ENCODE results near the gene ARHGEF28. TPM values are rescaled to one million over a fixed set of nuclear protein-coding genes. Genes with fewer than 3 reads are reported as not detected.

The ARHGEF28 gene
- total RNA-seq, 1 experiment from 2014 or later, result 1.7 TPM

DNA sequence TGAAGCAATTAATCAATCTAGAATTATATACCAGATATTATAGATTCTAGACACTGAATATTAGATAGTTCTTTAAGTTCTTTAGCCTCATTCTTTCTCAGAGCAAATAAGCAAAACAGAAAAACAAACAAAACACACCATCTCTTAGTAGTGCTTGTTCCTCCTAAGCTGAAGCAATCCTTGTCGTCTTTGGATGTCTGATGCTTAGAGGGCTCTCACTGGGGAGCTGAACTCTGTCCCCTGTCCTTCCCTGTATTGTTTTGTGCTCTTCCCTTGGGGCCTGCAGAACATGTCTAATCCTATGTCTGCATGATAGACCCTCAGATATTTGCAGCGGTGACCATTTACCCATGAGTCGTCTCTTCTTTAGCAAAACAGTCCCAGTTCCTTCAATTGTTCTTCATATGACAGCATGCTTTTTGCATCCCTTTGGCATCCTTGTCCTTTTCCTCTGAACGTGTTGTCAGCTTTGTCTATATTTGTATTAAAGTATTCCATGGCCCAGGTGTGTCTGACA is 114.3 kb downstream of the ARHGEF28 start:
- DNase-seq (ENCODE audit: low spot score), result no peak

DNA sequence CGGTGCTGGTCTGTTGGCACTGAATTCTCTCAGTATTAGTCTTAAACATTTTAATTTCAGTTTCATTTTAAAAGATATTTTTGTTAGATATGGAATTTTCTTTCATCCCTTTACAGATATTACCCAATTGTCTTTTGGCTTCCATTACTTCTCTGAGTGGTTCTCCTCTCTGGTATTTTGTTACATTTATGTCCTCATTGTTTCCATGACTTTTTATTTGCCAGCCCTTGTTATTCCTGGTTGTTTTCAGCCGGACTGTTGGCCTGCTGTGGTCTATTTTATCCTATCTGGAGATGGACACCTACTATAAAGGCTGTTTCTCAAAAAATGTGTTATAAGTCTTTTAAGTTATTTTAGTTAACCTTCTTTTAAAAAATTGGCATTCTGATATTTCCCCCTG is 117.2 kb downstream of the ARHGEF28 start:
- DNase-seq (ENCODE audit: low spot score), result no peak

DNA sequence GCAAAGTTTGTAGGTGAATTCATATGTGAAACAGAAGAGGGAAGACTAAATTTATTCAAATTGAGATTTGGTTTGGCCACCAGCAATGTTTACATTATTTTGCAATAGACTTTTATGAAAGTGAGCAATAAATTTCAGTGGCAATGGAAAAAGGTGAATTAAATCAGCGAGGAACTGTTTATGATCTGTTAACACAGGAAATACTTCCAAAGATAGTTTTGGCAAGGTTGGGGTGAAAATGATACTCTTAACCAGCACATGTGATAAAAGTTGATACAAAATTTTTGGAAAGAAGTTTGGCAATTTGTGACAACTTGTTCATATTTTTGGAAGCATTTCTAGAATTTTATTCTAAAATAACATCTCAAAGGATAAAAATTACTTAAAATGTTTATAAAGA is 119.8 kb downstream of the ARHGEF28 start:
- no peak for DNase-seq (ENCODE audit: low spot score)

DNA sequence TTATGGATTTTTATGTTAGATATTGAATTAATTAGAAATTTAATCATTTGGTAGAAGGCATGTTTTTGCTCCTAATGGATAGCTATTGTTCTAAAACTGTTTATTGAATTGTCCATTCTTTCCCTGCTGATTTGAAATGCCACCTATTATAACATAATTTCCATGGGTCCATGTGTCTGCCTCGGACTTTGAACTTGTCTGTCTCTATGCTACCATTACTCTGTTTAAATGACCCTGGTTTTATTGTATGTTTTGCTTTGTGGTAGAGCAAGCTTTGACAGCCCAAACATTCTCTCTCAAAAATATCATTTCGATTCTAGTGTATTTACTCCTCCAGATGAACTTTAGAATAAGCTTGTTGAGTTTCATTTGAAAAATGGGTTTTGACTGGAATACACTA is 120.6 kb downstream of the ARHGEF28 start:
- no peak for DNase-seq (ENCODE audit: low spot score)

DNA sequence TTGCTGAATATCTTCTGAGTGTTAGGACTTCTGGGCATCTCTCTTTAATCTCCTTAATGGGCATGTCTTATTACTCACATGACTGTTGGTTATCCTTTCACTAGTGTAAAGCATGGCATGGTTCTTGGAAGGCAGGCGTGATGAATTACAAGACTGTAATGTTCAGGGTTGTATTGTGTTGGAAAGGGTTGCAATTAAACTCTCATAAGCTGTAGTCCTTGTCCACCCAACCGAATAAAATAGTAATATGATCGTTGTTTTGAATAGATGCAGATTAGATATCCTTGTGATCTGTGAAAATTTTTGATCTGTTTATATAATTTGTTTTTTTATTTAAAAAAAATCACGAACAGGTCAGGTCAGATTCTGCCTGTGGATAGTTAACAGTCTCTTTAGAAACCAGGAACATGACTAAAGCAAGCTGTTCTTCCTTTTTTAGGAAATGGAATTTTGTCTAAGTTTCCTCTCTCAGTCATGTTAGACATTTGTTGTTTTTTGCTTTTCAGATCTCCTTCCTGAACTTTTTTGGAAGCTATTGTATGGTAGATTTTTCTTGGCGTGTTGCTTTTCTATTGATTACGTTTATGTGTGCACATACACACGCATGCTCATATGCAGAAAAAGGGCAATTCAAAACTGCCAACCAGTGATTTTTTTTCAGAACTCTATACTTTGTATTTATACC is 121.8 kb downstream of the ARHGEF28 start:
- DNase-seq (ENCODE audit: low spot score), result no peak

DNA sequence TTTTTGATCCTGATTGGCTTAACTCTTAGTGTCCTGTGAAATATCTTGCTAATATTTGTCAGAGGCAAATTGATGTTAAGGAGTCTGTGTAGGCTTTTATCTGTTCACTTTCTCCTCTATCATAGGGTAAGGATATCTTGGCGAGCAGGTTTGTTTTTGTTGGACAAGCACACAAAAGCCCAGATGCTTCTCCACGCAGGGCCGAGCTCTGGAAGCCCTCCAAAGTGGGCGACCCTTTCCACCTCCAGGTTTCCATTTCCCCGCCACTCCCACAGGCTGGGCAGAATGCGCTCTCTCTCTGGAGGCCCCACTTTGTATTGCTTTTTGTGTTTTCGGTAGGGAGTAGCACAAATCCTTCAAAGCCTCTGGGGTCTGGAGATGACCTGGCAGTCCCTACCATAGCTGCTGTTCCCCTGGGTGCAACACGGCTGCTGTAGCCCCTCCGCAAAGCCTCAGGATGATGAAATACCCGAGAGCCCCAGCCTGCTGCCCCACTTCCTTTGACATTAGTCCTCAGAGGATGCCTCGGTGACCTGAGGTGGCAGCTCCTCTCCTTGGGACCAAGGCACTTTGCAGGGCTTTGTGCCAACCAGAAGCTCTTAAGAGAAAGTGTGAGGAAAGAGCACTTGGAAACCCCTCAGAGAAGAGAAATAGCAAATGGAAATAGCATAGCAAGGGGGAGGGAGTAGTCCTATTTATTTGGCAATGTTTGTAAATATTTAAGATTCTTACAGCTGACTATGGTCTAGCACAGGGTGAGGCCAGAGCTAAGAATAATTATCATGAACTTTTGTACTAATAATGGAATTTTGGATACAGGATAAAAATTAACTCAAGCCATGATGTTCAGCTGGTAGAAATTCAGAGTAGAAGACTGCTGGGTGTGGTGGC is 122.8 kb downstream of the ARHGEF28 start:
- DNase-seq (ENCODE audit: low spot score), result no peak

DNA sequence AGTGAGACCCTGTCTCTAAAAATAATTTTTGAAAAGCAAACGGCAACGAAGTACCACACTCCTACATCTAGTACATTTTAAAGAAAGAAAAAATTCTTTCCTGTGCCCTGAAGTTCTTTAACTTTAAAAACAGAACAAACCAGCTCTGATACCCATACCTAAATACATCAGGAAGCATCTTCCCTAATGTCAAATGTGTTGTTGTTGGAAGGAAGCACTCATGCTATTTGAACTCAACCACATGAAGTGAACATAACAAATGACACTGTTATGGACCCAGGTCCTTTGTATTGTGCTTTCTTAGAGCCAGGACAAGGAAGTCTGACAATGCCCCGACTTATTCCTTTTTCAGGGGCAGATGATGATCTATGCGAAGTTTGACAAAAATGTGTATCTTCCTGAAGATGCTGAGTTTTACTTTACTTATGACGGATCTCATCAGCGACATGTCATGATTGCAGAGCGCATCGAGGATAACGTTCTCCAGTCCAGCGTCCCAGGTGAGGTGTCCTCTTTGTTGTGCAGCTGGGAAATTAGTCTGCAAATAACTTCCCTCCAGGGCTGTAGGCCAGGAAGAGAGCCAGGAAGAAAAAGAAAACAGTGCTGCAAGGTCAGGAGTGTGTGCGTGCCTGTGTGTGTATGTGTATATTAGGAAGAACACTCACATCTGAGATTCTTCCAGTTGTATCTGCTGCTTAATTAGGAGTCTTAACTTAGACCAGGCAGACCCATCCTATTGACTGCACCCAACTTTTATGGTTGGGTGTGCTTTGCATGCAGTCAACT is 123.7 kb downstream of the ARHGEF28 start:
- no peak for DNase-seq (ENCODE audit: low spot score)

DNA sequence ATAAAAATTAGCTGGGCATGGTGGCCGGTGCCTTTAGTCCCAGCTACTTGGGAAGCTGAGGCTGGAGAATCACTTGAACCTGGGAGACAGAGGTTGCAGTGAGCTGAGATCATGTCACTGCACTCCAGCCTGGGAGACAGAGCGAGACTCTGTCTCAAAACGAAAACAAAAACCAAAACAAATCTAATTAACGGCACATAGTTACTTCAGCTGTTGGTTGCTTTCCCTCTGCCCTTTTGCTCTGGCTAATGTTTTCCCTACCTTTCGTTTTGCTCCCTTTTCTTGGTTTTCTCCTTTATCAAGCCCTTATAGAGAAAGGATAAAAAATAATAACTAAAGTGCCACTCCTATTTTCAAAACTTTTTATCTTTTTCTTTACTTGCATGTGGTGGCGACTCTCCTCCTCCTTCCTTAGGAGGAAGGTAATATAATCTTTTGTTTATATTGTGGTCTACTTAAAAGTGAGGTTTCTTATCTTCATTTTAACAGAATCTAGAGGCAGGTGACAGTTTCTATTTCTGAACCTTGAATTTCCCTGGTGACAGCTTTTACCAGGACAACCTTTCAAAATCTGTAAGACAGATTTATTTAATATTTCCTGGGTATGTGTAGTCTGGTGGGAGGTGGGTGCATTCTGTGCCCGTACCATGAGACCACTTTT is 125.4 kb downstream of the ARHGEF28 start:
- peak; percentile 16 for DNase-seq (ENCODE audit: low spot score)

DNA sequence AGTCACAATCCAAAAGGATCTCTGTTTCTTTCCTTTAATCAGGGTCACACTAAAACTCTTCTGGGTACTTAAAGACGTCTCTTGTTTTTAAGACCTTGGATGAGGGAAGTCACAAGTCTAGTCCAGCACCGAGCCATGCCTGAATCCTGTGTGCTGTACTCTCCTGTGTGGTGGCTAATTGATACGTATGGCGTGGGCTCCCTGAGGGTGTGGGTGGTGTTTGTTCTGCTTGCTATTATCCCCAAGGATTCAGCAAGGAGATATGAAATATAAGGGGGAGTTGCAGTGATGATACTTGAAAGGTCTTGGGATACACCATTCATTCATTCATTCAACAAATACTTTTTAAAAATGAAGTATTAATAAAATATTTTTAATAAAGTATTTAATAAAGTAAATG is 128.3 kb downstream of the ARHGEF28 start:
- no peak for DNase-seq (ENCODE audit: low spot score)

DNA sequence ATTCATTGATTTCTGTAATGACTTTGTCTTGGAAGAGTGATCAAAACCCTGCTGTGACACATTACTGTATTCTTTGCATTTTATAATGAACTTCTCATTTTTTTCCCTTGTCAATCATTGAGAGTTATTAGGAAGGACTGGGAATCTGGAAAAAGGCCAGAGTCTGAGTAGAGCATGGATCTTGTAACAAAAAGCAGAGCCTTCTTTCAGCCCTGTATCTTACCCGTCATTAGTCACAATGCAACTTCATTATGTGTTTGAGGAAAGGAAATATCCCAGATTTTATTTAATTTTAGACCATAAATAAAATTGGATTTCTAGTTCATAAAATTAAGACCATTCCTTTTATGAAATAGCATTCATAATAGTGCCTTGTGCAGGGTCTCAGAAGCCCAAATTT is 131.4 kb downstream of the ARHGEF28 start:
- no peak for DNase-seq (ENCODE audit: low spot score)

DNA sequence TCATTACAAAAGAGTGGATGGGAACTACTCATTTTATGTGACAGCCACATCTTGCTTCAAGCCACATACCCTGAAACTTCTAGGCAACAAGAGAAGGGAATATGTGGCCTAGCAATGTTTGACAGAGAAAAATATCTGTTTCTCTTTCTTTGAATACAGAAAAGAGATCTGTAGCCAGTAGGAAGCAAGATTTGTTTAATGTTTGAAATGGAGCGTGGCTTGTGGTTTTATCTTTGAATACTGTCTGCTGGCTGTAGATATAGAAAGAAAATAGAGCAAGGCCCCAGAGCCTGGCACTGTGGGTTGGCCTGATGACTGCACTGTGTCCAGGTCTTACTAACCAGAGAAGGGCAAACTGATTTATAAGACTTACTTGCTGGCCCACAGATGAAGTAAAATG is 133.8 kb downstream of the ARHGEF28 start:
- DNase-seq (ENCODE audit: low spot score), result peak; percentile 68

DNA sequence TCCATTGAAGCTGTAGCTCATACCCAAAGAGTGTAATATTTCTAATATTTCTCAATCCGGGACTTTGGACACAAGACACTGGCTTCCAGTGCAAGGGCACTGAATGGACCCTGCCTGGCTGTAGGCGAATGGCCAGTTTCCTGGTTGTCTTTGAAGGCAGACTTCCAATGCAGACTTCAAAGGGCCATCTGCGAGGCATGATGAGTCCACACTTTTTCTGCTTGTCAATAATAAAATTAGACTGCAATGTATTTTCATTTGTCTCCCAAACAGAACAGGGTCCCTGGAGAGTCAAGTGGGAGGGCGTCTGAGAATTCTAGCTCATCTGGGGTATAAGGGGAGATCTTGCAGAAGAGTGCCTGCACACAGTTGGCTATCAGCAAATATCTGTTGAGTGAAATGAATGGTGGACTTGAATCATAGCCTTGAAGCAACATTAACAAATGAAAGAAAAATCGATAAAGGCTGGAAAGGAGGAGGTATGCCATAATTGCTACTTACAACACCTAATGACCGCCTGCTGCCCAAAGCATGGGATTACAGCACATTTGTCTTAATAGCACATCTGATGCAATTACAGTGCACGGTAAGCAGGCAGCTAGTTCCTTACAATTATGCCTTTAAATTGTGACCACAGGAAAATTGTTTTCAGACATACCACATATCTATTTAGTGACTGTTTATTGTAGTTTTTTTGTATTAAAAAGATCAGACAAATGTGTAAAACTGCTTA is 137.5 kb downstream of the ARHGEF28 start:
- peak; percentile 44 for DNase-seq (ENCODE audit: low spot score)

DNA sequence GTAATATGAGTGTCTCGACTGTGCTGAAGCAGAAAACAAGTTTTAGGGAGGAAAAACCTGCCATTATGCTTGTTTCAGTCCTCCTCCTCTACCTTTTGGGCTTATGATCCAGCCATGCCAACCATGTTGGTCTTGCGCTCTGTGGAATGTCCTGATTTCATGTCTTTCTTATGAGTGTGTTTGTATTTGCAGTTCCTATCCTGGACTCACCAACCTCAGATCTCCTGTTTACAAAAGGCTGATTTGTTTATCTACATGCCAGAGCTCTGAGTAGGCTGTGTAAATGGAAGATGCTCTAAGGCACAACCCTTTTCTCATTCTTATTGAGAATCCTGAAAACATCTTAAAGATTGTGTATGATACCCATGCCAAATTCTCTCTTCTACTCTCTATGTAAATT is 138.6 kb downstream of the ARHGEF28 start:
- peak; percentile 77 for DNase-seq (ENCODE audit: low spot score)

DNA sequence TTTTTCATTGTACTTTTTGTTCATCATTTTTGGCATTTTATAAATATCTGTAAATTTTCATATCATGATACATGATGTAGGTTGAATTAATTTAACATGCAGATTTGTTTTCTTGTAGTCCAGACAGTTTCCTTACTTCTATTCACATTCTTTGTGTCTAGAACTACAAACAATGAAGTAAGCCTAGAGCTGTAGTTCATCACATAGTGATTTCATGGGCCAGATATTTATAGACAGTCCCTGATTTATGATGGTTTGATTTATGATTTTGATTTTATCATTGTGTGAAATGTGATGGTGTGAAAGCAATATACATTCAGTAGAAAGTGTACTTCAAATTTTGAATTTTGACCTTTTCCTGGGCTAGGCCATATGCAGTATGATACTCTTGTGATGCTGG is 139.0 kb downstream of the ARHGEF28 start:
- DNase-seq (ENCODE audit: low spot score), result no peak

DNA sequence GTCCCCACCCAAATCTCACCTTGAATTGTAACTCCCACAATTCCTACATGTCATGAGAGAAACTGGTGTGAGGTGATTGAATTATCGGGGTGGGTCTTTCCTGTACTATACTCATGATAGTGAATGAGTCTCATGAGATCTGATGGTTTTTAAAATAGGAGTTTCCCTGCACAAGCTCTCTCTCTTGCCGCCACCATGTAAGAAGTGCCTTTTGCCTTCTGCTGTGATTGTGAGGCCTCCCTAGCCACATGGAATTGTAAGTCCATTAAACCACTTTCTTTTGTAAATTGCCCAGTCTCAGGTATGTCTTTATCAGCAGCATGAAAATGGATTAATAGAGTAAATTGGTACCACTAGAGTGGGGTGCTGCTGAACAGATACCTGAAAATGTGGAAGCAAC is 140.9 kb downstream of the ARHGEF28 start:
- no peak for DNase-seq (ENCODE audit: low spot score)

DNA sequence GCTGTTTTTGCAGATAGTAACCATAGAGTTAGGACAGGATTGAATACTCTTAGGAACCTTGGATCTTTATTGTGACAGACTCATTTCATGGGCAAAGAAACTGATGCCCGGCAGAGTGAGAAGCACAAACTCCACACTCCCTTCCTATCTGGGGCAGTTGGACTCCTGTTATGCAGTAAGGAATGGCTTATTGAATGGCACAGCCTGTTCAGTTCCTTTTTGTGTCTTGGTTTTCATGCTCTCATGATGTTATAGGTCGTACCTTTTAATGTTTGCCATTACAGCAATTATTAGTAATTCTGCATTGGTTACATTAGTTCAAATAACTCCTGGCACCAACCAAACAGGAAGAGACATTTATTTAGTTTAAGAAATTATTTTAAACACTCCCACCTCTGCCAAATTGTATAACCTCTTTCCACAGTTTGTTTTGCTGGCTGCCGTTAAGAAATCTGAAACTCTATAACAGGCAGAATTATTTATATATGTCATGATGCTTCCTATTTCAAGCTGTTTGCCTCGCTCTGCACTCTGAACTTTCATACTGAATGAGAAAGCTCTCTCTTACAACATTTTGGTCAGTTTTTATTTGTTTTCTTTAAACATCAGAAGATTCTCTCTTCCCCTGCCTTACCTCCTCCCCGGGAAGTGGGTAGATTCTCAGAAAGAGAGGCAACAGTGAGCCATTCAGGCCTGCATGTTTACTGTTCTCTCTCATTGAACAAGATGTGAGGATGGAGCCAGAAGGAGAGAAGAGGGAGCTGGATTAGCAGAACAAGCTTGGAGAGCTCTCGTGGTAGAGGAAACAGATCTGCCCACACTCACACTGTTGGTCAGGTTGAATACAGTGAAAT is 144.4 kb downstream of the ARHGEF28 start:
- peak; percentile 39 for DNase-seq (ENCODE audit: low spot score)

DNA sequence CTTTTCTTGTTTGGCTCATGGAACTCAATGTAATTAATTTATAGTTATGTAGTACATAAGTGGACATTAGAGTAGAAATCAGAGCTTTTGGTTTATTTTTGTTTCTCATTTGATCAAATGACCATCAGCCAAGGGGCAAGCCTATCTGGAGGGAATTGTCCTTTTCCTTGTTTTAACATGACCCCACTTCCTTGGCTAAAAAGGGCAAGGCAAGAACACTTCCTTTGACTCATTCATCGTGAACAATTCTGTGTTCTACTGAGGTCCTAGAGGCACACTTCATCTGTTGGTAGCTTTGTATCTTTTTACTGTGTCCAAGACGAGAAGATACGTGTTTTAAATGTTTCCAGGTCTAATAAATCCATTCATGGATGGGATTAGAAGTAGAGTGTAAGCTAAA is 148.9 kb downstream of the ARHGEF28 start:
- no peak for DNase-seq (ENCODE audit: low spot score)

DNA sequence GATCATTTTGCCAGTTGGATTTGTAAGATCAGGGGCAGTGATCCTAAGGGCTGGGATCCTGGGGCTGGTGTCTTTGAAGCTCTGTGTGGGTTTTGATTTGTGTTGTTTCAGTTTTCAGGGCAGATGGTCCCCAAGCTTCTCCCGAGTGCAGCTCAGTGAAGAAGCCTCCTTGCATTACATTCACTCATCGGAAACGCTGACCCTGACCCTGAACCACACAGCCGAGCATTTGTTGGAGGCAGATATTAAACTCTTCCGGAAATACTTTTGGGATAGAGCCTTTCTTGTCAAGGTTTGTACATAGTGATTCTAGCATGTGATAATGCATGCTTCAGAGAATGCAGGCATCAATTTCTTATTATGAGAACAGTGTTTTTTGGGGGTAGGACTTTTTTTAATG is 150.4 kb downstream of the ARHGEF28 start:
- no peak for DNase-seq (ENCODE audit: low spot score)

DNA sequence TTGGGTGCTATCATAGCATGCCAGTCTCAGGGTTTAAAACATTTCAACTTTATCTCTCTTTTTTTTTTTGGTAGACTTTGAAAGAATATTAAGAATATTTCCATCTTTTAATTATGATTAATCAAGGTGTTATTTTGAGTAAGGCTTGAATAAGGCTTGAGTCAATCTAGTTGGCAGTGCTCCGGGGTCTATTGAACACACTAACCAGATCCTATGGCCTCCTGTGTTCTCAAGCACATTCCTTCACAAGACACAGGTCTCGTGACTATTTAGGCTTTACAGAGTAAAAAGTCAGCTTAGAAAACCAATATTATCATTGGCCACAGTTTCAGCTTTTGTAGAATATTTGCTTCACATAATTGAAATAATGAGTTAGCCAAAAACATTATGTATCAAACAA is 151.2 kb downstream of the ARHGEF28 start:
- DNase-seq (ENCODE audit: low spot score), result no peak
